Breast epithelium (tissue), 3 donors: ENCODE data around the gene AKAP3.

Experiments used
- POLR2A ChIP-seq: fragments of 450-650 bp; IDR thresholded peaks from one replicate; pipeline ENCODE4 v1.6.1; 2016; ENCODE audit warnings: antibody characterized with exemption, mild to moderate bottlenecking, moderate library complexity
- POLR2AphosphoS5 ChIP-seq, 3 donors: sonication (generic); formaldehyde crosslinking; IDR thresholded peaks; one replicate each; pipeline ENCODE4 v1.6.1; 2017; ENCODE audit warnings: antibody characterized with exemption in 3 of 3
- TF ChIP-seq, protein P1 (sequence below), 3 donors: fragments of 450-650 bp; IDR thresholded peaks; one replicate each; pipeline ENCODE4 v1.5.1; 2016 to 2017; ENCODE audit warnings: antibody characterized with exemption in 3 of 3, mild to moderate bottlenecking in 3 of 3, moderate library complexity in 3 of 3

DNA sequence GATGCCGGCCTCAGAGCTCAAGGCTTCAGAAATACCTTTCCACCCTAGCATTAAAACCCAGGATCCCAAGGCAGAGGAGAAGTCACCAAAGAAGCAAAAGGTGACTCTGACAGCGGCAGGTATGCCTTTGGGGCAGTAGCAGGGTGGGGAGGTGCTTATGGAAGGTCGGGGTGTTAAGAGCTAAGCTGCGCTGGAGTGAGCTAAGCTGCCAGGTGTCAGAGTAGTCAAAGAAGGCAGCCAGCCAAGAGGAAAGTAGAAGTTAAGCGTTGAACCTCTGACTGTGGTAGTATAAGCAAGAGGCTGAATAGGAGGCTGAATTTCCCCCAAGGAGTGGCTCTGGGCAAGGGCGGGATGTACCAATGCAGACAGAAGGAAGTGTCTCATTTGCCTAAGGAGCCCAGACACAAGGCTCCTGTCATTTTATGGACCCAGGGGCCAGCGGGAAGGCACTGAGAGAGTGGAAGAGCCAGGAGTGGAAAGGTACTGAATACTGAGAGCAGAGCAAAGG lies 57.6 kb downstream of the AKAP3 start:
- TF ChIP-seq, protein P1, sequence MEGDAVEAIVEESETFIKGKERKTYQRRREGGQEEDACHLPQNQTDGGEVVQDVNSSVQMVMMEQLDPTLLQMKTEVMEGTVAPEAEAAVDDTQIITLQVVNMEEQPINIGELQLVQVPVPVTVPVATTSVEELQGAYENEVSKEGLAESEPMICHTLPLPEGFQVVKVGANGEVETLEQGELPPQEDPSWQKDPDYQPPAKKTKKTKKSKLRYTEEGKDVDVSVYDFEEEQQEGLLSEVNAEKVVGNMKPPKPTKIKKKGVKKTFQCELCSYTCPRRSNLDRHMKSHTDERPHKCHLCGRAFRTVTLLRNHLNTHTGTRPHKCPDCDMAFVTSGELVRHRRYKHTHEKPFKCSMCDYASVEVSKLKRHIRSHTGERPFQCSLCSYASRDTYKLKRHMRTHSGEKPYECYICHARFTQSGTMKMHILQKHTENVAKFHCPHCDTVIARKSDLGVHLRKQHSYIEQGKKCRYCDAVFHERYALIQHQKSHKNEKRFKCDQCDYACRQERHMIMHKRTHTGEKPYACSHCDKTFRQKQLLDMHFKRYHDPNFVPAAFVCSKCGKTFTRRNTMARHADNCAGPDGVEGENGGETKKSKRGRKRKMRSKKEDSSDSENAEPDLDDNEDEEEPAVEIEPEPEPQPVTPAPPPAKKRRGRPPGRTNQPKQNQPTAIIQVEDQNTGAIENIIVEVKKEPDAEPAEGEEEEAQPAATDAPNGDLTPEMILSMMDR (IDR thresholded peaks at IDR 0.05) = no peak
- TF ChIP-seq POLR2A (no peak), POLR2AphosphoS5 (IDR thresholded peaks at IDR 0.05) (no peak)
